HL-60/S4 treated with retinoic acid at 250 ng/mL for 4 days and 3 days (cell line): Measurements from ENCODE around the gene MYH7.
"Not testable (repeated sequence)": the region's sequence is repeated elsewhere in the genome, so short reads cannot be mapped to it uniquely, and the experiment has no call there.

Experiments used
- in situ Hi-C: fragments of 300-500 bp; cut with MboI; formaldehyde crosslinking; loops from 2 replicates; pipeline ENCODE4 v1.7.0; 2022; ENCODE audit warnings: low sequenced_read_pairs

Gene MYH7

DNA sequence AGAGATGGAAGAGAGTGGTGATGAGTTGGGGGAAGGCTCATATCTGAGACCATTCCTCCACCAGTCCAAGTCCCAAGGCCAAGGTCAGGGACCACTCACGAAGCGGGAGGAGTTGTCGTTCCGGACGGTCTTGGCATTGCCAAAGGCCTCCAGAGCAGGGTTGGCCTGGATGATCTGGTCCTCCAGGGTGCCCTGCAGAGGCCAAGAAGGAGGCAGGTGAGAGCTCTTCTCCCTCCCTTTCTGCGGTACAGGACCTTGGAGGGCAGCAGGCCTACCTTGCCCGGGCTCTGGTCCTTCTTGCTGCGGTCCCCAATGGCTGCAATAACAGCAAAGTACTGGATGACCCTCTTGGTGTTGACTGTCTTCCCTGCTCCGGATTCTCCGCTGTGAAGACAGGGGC is 4.0 kb downstream of the MYH7 start:
- in situ Hi-C loops = no loop called here

- in situ Hi-C loops = no loop called here
Measured at GRCh38 chr14:23430723-23431085, 4.8 kb downstream of the MYH7 start.

GRCh38 chr14:23430016-23430722 is 5.3 kb downstream of the MYH7 start:
- in situ Hi-C loops = no loop called here

GRCh38 chr14:23428686-23429495 is 6.6 kb downstream of the MYH7 start:
- in situ Hi-C loops = no loop called here

- in situ Hi-C loops = not testable (repeated sequence)
Measured at GRCh38 chr14:23425798-23426197, 9.7 kb downstream of the MYH7 start.

DNA sequence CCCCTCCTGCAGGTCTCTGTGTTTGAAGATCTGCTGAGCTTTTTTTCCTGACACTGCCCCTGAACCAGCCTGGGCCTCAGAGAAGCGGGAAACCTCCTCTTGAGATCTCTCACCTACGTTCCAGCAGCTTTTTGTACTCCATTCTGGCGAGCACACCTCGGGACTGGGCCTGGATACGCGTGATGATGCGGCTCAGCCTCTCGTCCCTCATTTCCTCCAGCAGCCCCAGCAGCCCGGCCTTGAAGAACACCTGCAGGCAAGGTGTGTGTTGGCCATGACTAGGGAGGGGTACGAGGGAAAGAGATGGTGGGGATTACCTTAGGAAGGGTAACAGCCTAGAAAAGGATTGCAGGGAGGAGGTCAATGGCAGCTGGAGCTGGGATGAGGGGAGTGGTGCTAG is 10.3 kb downstream of the MYH7 start:
- in situ Hi-C loops = no loop called here

- in situ Hi-C loops = no loop called here
Measured at GRCh38 chr14:23423657-23424056, 11.8 kb downstream of the MYH7 start.

- in situ Hi-C loops = no loop called here
Measured at GRCh38 chr14:23421594-23421993, 13.9 kb downstream of the MYH7 start.

- in situ Hi-C loops = not testable (repeated sequence)
Measured at GRCh38 chr14:23419646-23420045, 15.8 kb downstream of the MYH7 start.

DNA sequence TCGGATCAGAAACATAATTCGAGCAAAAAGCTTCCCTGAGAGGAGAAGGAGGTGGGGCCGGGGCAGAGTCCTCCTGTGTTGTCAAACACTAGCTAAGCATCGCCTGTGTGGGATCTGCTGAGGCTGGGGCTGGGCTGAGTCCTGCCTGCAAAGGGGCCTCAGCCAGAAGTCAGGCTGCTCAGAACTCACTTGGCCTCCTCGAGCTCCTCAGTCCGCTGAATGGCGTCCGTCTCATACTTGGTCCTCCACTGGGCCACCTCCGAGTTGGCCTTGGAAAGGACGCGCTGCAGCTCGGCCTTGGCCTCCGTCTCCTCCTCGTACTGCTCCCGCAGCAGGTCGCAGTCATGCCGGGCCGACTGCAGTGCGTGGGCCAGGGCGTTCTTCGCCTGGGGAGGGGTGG is 17.4 kb downstream of the MYH7 start:
- in situ Hi-C loops = no loop called here

DNA sequence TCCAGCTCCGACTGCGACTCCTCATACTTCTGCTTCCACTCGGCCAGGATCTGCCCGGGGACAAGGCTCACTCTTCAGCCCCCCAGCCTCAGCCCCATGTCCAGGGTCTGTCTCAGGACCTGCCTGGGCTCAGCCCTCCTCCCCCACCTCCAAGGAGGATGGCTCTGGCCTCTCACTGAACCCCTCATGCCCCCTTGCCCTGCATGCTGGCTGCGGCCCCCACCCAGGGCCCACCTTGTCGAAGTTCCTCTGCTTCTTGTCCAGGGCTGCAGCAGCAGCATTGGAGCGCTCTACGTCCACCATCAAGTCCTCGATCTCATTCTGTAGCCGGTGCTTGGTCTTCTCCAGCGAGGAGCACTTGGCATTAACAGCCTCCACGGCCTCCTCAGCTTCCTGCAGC is 18.2 kb downstream of the MYH7 start:
- in situ Hi-C loops = not testable (repeated sequence)

GRCh38 chr14:23416801-23417200 is 18.7 kb downstream of the MYH7 start:
- in situ Hi-C loops = no loop called here

- in situ Hi-C loops = no loop called here
Measured at GRCh38 chr14:23415821-23416778, 19.4 kb downstream of the MYH7 start.

DNA sequence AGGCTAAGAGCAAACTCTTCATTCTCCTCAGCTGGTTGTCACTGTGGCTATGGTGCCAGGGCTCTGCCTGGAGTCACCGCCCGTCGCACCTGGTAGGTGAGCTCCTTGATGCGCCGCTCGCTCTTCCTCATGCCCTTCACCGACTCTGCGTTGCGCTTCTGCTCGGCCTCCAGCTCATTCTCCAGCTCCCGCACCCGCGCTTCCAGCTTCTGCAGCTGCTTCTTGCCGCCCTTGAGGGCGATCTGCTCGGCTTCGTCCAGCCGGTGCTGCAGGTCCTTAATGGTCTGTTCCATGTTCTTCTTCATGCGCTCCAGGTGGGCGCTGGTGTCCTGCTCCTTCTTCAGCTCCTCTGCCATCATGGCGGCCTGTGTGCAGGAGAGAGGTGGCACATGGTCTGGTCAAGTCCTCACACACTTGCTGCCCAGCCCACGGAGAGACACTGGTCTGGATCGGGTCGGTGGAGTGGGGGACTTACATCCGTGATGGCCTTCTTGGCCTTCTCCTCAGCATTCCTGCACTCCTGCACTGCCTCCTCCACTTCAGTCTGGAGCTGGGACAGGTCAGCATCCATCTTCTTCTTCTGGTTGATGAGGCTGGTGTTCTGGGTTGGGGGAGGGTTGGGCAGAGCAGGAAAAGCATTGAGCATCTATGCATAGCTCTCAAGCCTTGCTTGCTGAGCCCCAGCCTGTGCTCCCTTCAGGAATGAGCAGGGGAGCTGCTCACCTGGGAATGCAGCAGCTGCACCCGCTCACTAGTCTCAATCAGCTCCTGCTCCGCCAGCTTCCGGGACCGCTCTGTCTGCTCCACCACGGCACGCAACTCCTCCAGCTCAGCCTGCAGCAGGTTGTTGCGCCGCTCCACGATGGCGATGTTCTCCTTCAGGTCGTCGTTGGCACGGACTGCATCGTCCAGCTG is 20.3 kb downstream of the MYH7 start:
- in situ Hi-C loops = no loop called here

- in situ Hi-C loops = no loop called here
Measured at GRCh38 chr14:23414254-23414653, 21.2 kb downstream of the MYH7 start.

GRCh38 chr14:23413681-23414080 is 21.8 kb downstream of the MYH7 start:
- in situ Hi-C loops = no loop called here

DNA sequence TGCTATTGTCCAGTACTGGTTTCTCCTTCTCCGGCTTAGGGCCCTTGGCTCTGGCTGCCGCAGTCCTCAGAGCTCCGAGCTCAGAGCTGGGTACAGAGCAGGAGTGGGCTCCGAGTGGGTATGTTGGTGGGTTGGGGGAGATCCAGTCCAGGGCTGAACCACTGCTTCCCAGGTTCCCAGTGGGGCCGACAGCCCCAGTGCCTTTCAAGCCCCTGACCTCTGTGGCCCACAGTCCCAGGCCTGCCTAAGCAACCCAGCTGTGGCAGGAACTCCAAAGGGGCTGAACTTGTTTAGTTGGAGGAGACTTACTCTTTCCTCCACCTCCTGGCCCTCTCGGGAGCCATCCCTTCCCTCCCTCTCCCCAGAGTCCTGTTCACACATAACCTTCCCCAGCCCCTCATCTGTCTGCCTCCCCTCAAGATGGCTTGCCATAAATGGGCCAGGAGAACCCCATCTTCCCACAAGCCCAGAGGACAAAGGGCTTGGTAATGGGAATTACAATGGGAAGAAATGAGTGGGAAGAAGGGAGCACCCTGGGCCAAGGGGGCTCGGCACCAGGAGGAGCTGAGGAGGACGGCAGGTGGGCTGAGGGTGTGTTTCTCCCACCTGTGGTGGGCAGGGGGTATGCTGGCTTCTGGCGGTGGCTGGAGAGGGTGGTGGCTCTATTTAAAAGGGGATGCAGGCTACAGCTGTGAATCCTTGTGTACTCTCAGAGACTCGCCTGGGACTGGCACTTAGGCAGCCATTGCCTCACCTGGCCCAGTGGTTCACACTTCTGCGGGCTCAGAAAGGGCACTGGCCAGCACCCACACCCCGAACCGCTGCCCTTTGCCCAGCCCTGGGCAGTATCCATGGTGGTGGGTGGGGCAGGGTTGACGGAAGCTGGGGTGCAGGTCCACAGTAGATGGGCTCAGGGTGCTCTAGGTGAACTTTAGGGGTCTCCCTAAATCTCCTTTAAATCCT is 23.6 kb downstream of the MYH7 start:
- in situ Hi-C loops = no loop called here

GRCh38 chr14:23409966-23410635 is 25.4 kb downstream of the MYH7 start:
- in situ Hi-C loops = no loop called here

- in situ Hi-C loops = no loop called here
Measured at GRCh38 chr14:23409475-23409874, 26.0 kb downstream of the MYH7 start.
